A673 (cell line): ENCODE data around the gene GPA33. TPM values are rescaled to one million over a fixed set of nuclear protein-coding genes. Genes with fewer than 3 reads are reported as not detected.

Source experiments
- BruUV-seq: library from RNA; stranded (reverse); fragments of 400-500 nt; replicated peaks from 2 replicates; lab custom pipeline; 2021; lab: Mats Ljungman, UMichigan
- CTCF ChIA-PET: fragments of 300-600 bp; sonication (Branson Sonifier 250); formaldehyde crosslinking; loops from one replicate; lab custom pipeline; 2022; ENCODE audit warnings: antibody characterized with exemption; lab: Charles Lee
- POLR2A ChIA-PET: fragments of 300-600 bp; sonication (Branson Sonifier 250); formaldehyde crosslinking; loops from one replicate; lab custom pipeline; 2022; ENCODE audit warnings: antibody characterized with exemption; ENCODE audit not compliant: low non-redundant PET; lab: Charles Lee
- DNase-seq: peaks from one replicate; pipeline ENCODE4 v3.0.0-alpha.2; 2015; ENCODE audit warnings: low spot score
- H3K27ac ChIP-seq: fragments of 200-600 bp; sonication (generic); 2 replicates; pipeline ENCODE4 v1.5.1; 2016; ENCODE audit warnings: mixed run types, low read depth, mild to moderate bottlenecking, mixed read lengths, antibody characterized with exemption, low read length; ENCODE audit not compliant: poor library complexity, severe bottlenecking
- H3K27me3 ChIP-seq: fragments of 200-600 bp; sonication (generic); replicated peaks from 2 replicates; pipeline ENCODE4 v1.6.1; 2017; ENCODE audit warnings: mixed run types, low read depth, mild to moderate bottlenecking, mixed read lengths, antibody characterized with exemption, low read length; ENCODE audit not compliant: insufficient read depth, poor library complexity
- H3K36me3 ChIP-seq: fragments of 200-600 bp; sonication (generic); 2 replicates; pipeline ENCODE4 v1.6.1; 2016; ENCODE audit warnings: mixed run types, mild to moderate bottlenecking, mixed read lengths, antibody characterized with exemption, low read length; ENCODE audit not compliant: insufficient read depth, poor library complexity, severe bottlenecking
- H3K4me1 ChIP-seq: fragments of 200-600 bp; sonication (generic); 2 replicates; pipeline ENCODE4 v1.6.1; 2017; ENCODE audit warnings: mixed run types, mild to moderate bottlenecking, mixed read lengths, antibody characterized with exemption, low read length; ENCODE audit not compliant: insufficient read depth, poor library complexity, severe bottlenecking
- H3K4me3 ChIP-seq: fragments of 200-600 bp; sonication (generic); 2 replicates; pipeline ENCODE4 v1.5.1; 2016; ENCODE audit warnings: low read depth, mixed run types, mild to moderate bottlenecking, mixed read lengths, low read length; ENCODE audit not compliant: poor library complexity, severe bottlenecking
- H3K9me3 ChIP-seq: fragments of 200-600 bp; sonication (generic); 2 replicates; pipeline ENCODE4 v1.6.1; 2016; ENCODE audit warnings: mixed run types, low read depth, mild to moderate bottlenecking, mixed read lengths, antibody characterized with exemption, low read length; ENCODE audit not compliant: poor library complexity, severe bottlenecking
- EZH2 ChIP-seq: fragments of 200-600 bp; sonication (generic); IDR thresholded peaks from 2 replicates; pipeline ENCODE4 v1.6.1; 2017; ENCODE audit warnings: borderline replicate concordance, low read depth, mild to moderate bottlenecking, mixed read lengths, antibody characterized with exemption, low read length; ENCODE audit not compliant: poor library complexity, severe bottlenecking
- intact Hi-C: fragments of 100-400 bp; cut with micrococcal nuclease; formaldehyde crosslinking; loops from one replicate; pipeline ENCODE4 v1.10.0; 2022; ENCODE audit not compliant: unreplicated experiment
- total RNA-seq: library from RNA; stranded (reverse); gene quantifications from 2 replicates; pipeline ENCODE4 v1.2.3, GENCODE V29; 2021
- TF ChIP-seq, protein P1 (sequence below): fragments of 300-800, 200-600 bp; sonication (generic); conservative IDR thresholded peaks from 2 replicates; pipeline ENCODE4 v1.5.1; 2017; ENCODE audit warnings: low read depth, mild to moderate bottlenecking, antibody characterized with exemption, low read length, moderate library complexity, mixed read lengths

The GPA33 gene
- total RNA-seq, 1 experiment from 2014 or later = not detected

DNA sequence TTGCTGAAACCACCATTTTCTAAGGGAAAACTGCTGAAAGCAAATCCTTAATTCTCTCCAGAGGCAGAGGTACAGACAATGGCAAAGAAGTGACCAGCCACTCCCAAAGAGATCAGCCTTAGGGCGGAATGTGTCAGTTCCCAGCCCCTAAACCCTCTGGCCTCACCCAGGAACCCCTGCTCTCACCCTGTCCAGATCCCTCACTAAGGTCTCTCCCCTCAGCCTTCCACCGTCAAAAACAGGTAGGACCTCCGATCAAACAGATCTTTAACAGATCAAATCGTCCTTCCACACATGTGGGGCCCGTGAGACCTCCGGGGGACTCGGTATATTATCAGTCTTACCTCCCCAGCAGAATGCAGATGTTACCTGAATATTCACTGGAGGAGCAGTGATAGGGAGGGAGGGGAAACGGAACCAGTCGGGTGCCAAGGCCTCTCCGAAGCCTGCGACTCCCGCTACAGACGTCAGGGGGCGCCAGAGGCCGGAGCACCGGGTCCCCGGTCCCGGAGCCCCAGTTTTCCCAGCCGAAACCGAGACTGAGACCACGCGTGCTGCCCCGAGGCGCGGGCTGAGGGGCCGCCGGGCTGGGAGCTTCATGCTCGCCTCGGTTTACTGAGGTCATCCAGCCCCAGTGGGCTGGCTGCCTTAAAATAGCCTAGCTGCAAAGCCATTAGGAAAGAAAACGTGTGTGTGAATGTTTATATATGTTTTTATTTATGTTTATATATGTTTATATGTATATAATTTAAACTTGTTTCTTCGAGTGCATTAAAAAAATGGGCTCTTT lies 23.6 kb downstream of the GPA33 start:
- DNase-seq = peak; percentile 83
- H3K4me3 ChIP-seq = peak overlapping the region; percentile 21

DNA sequence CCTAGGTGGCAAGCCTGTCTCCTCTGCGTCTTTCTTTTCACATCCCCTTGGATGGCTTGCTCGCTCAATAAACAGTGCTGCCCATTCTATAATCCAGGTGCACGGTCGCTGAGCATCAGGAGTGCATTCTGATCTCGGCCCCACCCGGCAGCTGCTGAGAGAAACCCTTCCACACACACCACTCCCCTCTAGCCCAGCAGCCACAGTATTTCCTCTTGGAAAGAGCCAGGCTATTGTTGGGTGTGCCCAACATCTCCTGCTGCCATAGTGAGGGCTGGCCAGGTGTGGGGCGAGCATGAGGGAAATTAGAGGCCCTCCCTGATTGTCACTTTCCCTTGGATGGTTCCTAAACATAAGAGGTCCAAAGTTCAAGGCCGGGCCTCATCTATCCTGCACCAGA lies 24.7 kb downstream of the GPA33 start:
- CTCF ChIA-PET = interaction anchor here (0.6 to 0.9 kb wide), 2 partner anchors 8 to 14 kb away, joined by 3 read pairs; no protein-coding TSS in a partner anchor
- DNase-seq = no peak
- H3K4me3 ChIP-seq = no peak overlapping the region
- H3K27me3 ChIP-seq = no peaks in the 10 kb centered on the region
- BruUV-seq = no TSS peak
- H3K27ac ChIP-seq = no peak overlapping the region
- intact Hi-C loops = loop anchor here (10.0 kb wide), 1 partner anchor 619 kb away; no protein-coding TSS in a partner anchor
- no peaks in the 10 kb centered on the region for H3K9me3 ChIP-seq
- no peaks in the 10 kb centered on the region for H3K36me3 ChIP-seq
- POLR2A ChIA-PET = no interaction called here
- no peaks in the 10 kb centered on the region for H3K4me1 ChIP-seq
- TF ChIP-seq, protein P1, sequence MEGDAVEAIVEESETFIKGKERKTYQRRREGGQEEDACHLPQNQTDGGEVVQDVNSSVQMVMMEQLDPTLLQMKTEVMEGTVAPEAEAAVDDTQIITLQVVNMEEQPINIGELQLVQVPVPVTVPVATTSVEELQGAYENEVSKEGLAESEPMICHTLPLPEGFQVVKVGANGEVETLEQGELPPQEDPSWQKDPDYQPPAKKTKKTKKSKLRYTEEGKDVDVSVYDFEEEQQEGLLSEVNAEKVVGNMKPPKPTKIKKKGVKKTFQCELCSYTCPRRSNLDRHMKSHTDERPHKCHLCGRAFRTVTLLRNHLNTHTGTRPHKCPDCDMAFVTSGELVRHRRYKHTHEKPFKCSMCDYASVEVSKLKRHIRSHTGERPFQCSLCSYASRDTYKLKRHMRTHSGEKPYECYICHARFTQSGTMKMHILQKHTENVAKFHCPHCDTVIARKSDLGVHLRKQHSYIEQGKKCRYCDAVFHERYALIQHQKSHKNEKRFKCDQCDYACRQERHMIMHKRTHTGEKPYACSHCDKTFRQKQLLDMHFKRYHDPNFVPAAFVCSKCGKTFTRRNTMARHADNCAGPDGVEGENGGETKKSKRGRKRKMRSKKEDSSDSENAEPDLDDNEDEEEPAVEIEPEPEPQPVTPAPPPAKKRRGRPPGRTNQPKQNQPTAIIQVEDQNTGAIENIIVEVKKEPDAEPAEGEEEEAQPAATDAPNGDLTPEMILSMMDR = no peak
- TF ChIP-seq EZH2 = no peak

More for the DNA sequence above, 23.6 kb downstream of the GPA33 start:
- no peaks in the 10 kb centered on the region for H3K4me1 ChIP-seq
- intact Hi-C loops = loop anchor here (1.0 to 10.0 kb wide), 6 partner anchors 62 to 618 kb away; partner anchors contain the start of gene POU2F1
- H3K27ac ChIP-seq = no peak overlapping the region
- TF ChIP-seq, protein P1 = peak; percentile 95
- TF ChIP-seq EZH2 = no peak
- H3K27me3 ChIP-seq = no peaks in the 10 kb centered on the region
- CTCF ChIA-PET = interaction anchor here (0.8 to 1.4 kb wide), 4 partner anchors 9 to 201 kb away, joined by 3 to 17 read pairs (median 6); partner anchors contain the start of gene POU2F1
- POLR2A ChIA-PET = interaction anchor here (1.1 kb wide), 1 partner anchor 142 kb away, joined by 3 read pairs; no protein-coding TSS in a partner anchor
- no peaks in the 10 kb centered on the region for H3K9me3 ChIP-seq
- no peaks in the 10 kb centered on the region for H3K36me3 ChIP-seq
- BruUV-seq = no TSS peak

DNA sequence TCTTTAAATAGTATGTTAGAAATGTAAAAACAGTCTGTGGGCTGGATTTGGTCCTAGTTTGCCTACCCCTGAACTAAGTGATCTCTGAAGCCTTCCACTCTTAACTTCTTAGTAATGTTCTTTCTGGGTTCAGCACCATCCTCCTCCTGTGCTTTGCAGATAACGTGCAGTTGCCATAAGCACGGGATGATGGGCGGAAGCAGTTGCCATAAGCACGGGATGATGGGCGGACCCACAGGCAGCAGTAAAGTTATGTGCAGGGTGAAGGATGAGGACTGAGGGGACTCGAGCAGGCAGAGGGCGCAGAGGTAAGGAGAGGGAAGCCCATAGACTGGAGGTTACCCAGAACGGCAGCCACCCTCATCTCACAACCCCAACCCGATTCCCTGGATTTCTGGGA lies 25.6 kb downstream of the GPA33 start:
- no peak overlapping the region for H3K4me3 ChIP-seq
- H3K36me3 ChIP-seq = no peaks in the 10 kb centered on the region
- ChIA-PET POLR2A (no interaction called here), CTCF (interaction anchor here (1.4 kb wide), 1 partner anchor 156 kb away, joined by 3 read pairs; no protein-coding TSS in a partner anchor)
- BruUV-seq = no TSS peak
- H3K9me3 ChIP-seq = no peaks in the 10 kb centered on the region
- no peaks in the 10 kb centered on the region for H3K4me1 ChIP-seq
- H3K27me3 ChIP-seq = no peaks in the 10 kb centered on the region
- intact Hi-C loops = loop anchor here (10.0 kb wide), 1 partner anchor 620 kb away; no protein-coding TSS in a partner anchor
- DNase-seq = no peak
- no peak overlapping the region for H3K27ac ChIP-seq
- TF ChIP-seq EZH2 = no peak
- TF ChIP-seq, protein P1 = no peak
